Spleen (tissue), 11 donors: ENCODE measurements around the gene TMEM181. TPM values are rescaled to one million over a fixed set of nuclear protein-coding genes. Genes with fewer than 3 reads are reported as not detected.

Source experiments
- DNase-seq: peaks from one replicate; pipeline ENCODE4 v3.0.0-alpha.2; 2020
- H3K27ac ChIP-seq, 8 donors: fragments of 200-600 bp; sonication (generic) in 7 of 8; 1 replicate in 4 of 8; 2 replicates in 4 of 8; pipeline versions ENCODE4 v1.5.0 to v1.8.0; 2016 to 2021; ENCODE audit warnings: inconsistent platforms in 4 of 8, mild to moderate bottlenecking in 4 of 8, moderate library complexity in 1 of 8
- H3K27me3 ChIP-seq, 7 donors: fragments of 200-600 bp; sonication (generic) in 6 of 7; replicated peaks in 1 of 7; 1 replicate in 4 of 7; 2 replicates in 3 of 7; pipeline versions ENCODE4 v1.5.0 to v1.8.0; 2016 to 2021; ENCODE audit warnings: inconsistent platforms in 3 of 7, mild to moderate bottlenecking in 1 of 7
- H3K36me3 ChIP-seq, 6 donors: fragments of 200-600 bp; sonication (generic) in 5 of 6; 1 replicate in 4 of 6; 2 replicates in 2 of 6; pipeline versions ENCODE4 v1.5.0 to v1.8.0; 2016 to 2021; ENCODE audit warnings: inconsistent platforms in 2 of 6
- H3K4me1 ChIP-seq, 6 donors: fragments of 200-600 bp; sonication (generic) in 5 of 6; 1 replicate in 3 of 6; 2 replicates in 3 of 6; pipeline versions ENCODE4 v1.5.0 to v1.8.0; 2016 to 2021; ENCODE audit warnings: inconsistent platforms in 3 of 6
- H3K4me3 ChIP-seq, 8 donors: fragments of 200-600 bp; sonication (generic) in 7 of 8; 1 replicate in 4 of 8; 2 replicates in 4 of 8; pipeline versions ENCODE4 v1.5.0 to v1.8.0; 2016 to 2021; ENCODE audit warnings: inconsistent platforms in 4 of 8, mild to moderate bottlenecking in 4 of 8, moderate library complexity in 2 of 8
- H3K9me3 ChIP-seq, 8 donors: fragments of 200-600 bp; sonication (generic) in 7 of 8; 1 replicate in 4 of 8; 2 replicates in 4 of 8; pipeline versions ENCODE4 v1.5.0 to v1.8.0; 2016 to 2021; ENCODE audit warnings: inconsistent platforms in 4 of 8
- POLR2A ChIP-seq, 3 donors: fragments of 450-650 bp; IDR thresholded peaks; one replicate each; pipeline ENCODE4 v1.5.1; 2017; ENCODE audit warnings: antibody characterized with exemption in 3 of 3, mild to moderate bottlenecking in 1 of 3
- POLR2AphosphoS5 ChIP-seq, 3 donors: sonication (generic); formaldehyde crosslinking; IDR thresholded peaks; one replicate each; pipeline ENCODE4 v1.5.1; 2017; ENCODE audit warnings: antibody characterized with exemption in 3 of 3
- WGBS, 5 donors: extraction: QIAGEN DNeasy Blood & Tissue Kit in 3 of 5; methylation state at CpG; one replicate each; pipeline versions ENCODE4 v1.1.5 to v1.1.7; 2013 to 2018; 5-methylcytosine and 5-hydroxymethylcytosine counted together
- intact Hi-C: fragments of 100-400 bp; cut with DNase I; formaldehyde crosslinking; loops from one replicate; pipeline ENCODE4 v1.15.0; 2023; ENCODE audit warnings: low total_unique reads
- polyA plus RNA-seq, 3 donors: library from polyadenylated mRNA; stranded (reverse); fragments of 200-250 nt; gene quantifications; one replicate each; pipeline ENCODE4 v1.2.1, GENCODE V29; 2013
- total RNA-seq, 7 donors: library from RNA; depleted of rRNA in 3 of 7; stranded (reverse); fragments of >200 nt in 3 of 7; fragmentation: NEBNext Ultra II Directional in 4 of 7; extraction: Animal tissue kit (Norgen Biotek cat#: 25700) in 4 of 7; gene quantifications; one replicate each; pipeline versions ENCODE4 v1.1.0 to v1.2.1, GENCODE V29; 2016 to 2021
- TF ChIP-seq, protein P1 (sequence below), 11 experiments: fragments of 200-600 bp in 7 of 11; fragments of 450-650 bp in 4 of 11; sonication (generic) in 4 of 11; IDR thresholded peaks in 8 of 11; conservative IDR thresholded peaks in 3 of 11; 1 replicate in 7 of 11; 2 replicates in 4 of 11; pipeline versions ENCODE4 v1.4.0 to v1.8.0; 2016 to 2021; ENCODE audit warnings: antibody characterized with exemption in 11 of 11, inconsistent platforms in 4 of 11, mild to moderate bottlenecking in 1 of 11
- donor health status: healthy with polysubstance abuse.
- donor health status: DM: no; HTN: no; CAD: no; lungs with moderate emphysema.
- donor health status: DM: no; HTN: no; CAD: no.
- donor health status: Bipolar disorder and iron deficiency.
- donor health status: healthy.
- donor health status: DM: no; HTN: no; CAD: no.
- donor health status: DM: yes; HTN: yes; CAD: no.

TMEM181 gene
- total and polyA plus RNA-seq, 10 donors: 7.0 to 39.4 (median 23.6) TPM

- H3K9me3 ChIP-seq: no peaks in the 10 kb centered on the region
- H3K4me3 ChIP-seq: no peak overlapping the region
- TF ChIP-seq, protein P1, sequence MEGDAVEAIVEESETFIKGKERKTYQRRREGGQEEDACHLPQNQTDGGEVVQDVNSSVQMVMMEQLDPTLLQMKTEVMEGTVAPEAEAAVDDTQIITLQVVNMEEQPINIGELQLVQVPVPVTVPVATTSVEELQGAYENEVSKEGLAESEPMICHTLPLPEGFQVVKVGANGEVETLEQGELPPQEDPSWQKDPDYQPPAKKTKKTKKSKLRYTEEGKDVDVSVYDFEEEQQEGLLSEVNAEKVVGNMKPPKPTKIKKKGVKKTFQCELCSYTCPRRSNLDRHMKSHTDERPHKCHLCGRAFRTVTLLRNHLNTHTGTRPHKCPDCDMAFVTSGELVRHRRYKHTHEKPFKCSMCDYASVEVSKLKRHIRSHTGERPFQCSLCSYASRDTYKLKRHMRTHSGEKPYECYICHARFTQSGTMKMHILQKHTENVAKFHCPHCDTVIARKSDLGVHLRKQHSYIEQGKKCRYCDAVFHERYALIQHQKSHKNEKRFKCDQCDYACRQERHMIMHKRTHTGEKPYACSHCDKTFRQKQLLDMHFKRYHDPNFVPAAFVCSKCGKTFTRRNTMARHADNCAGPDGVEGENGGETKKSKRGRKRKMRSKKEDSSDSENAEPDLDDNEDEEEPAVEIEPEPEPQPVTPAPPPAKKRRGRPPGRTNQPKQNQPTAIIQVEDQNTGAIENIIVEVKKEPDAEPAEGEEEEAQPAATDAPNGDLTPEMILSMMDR (IDR thresholded peaks at IDR 0.05 in 8 of 11, conservative IDR thresholded peaks at IDR 0.05 in 3 of 11): no peak
- no peak for TF ChIP-seq POLR2AphosphoS5 (IDR thresholded peaks at IDR 0.05)
- TF ChIP-seq POLR2A (IDR thresholded peaks at IDR 0.05): no peak
- DNase-seq: no peak
- no peaks in the 10 kb centered on the region for H3K27me3 ChIP-seq
- H3K27ac ChIP-seq: peak overlapping the region in 4 of 8 donors; percentile 16 to 58 (median 36)
- intact Hi-C loops: no loop called here
- H3K4me1 ChIP-seq: peaks cover 5 to 64% (median 30%) of the 10 kb centered on the region in 6 donors
- H3K36me3 ChIP-seq: peaks cover 6 to 95% (median 57%) of the 10 kb centered on the region in 6 donors
- WGBS, 5 donors: 91 to 97% (median 95%) methylated on average over 7 of the region's 7 CpGs
These were observed 75.7 kb downstream of the TMEM181 start for GRCh38 chr6:158635427-158636073.

- TF ChIP-seq POLR2A (IDR thresholded peaks at IDR 0.05) (no peak), POLR2AphosphoS5 (IDR thresholded peaks at IDR 0.05) (peak in 1 of 3 donors; percentile 12)
- H3K9me3 ChIP-seq: no peaks in the 10 kb centered on the region
- WGBS, 5 donors: 91 to 96% (median 93%) methylated on average over 8 of the region's 8 CpGs
- H3K27ac ChIP-seq: peak overlapping the region in 1 of 8 donors; percentile 10
- no peak for DNase-seq
- no peak overlapping the region for H3K4me3 ChIP-seq
- H3K4me1 ChIP-seq: peaks cover 12 to 64% (median 33%) of the 10 kb centered on the region in 6 donors
- H3K27me3 ChIP-seq: no peaks in the 10 kb centered on the region
- H3K36me3 ChIP-seq: peaks cover 6 to 95% (median 53%) of the 10 kb centered on the region in 6 donors
- intact Hi-C loops: no loop called here
These were observed 76.9 kb downstream of the TMEM181 start for GRCh38 chr6:158636778-158637177.

GRCh38 chr6:158638324-158638854 lies 78.5 kb downstream of the TMEM181 start:
- TF ChIP-seq, protein P1 (IDR thresholded peaks at IDR 0.05 in 8 of 11, conservative IDR thresholded peaks at IDR 0.05 in 3 of 11): no peak
- TF ChIP-seq POLR2AphosphoS5 (IDR thresholded peaks at IDR 0.05): peak in 2 of 3 donors; percentile 7 to 8
- no peak overlapping the region for H3K4me3 ChIP-seq
- H3K4me1 ChIP-seq: peaks cover 28 to 72% (median 45%) of the 10 kb centered on the region in 6 donors
- H3K27ac ChIP-seq: peak overlapping the region in 4 of 8 donors; percentile 1 to 25 (median 8)
- WGBS, 5 donors: 90 to 94% (median 91%) methylated on average over 3 of the region's 3 CpGs
- intact Hi-C loops: no loop called here
- H3K27me3 ChIP-seq: no peaks in the 10 kb centered on the region
- no peaks in the 10 kb centered on the region for H3K9me3 ChIP-seq
- no peak for DNase-seq
- peaks cover 6 to 85% (median 45%) of the 10 kb centered on the region in 6 donors for H3K36me3 ChIP-seq

DNA sequence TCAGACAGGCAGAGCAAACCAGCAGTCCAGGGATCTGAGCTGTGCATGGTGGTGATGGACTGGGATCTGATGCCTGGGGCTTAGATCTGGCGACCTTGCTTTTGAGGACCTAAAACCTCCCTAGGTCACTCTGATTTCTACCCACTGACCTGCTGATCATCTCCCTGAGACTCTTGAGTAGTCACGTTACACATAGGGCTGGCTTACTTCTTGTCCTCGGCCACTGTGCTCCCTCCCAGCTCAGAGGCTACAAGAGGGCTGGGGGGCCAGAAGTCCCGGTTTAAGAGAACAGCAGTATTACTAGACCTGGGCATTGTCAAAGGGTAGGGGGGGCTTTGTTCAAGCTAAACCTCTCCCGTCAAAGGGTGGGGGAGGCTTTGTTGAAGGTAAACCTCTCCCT lies 79.2 kb downstream of the TMEM181 start:
- H3K27me3 ChIP-seq: no peaks in the 10 kb centered on the region
- TF ChIP-seq POLR2A (IDR thresholded peaks at IDR 0.05): no peak
- TF ChIP-seq, protein P1 (IDR thresholded peaks at IDR 0.05 in 8 of 11, conservative IDR thresholded peaks at IDR 0.05 in 3 of 11): no peak
- no peak for TF ChIP-seq POLR2AphosphoS5 (IDR thresholded peaks at IDR 0.05)
- intact Hi-C loops: no loop called here
- H3K9me3 ChIP-seq: no peaks in the 10 kb centered on the region
- 88 to 93% (median 92%) methylated on average over 5 of the region's 5 CpGs for WGBS, 5 donors
- no peak for DNase-seq
- no peak overlapping the region for H3K4me3 ChIP-seq
- peak overlapping the region in 2 of 8 donors; percentile 3 to 25 for H3K27ac ChIP-seq
- H3K36me3 ChIP-seq: peaks cover 6 to 82% (median 43%) of the 10 kb centered on the region in 6 donors
- H3K4me1 ChIP-seq: peaks cover 30 to 77% (median 50%) of the 10 kb centered on the region in 6 donors
